ENCODE data around the gene AGPS. TPM values are rescaled to one million over a fixed set of nuclear protein-coding genes. Genes with fewer than 3 reads are reported as not detected.

The AGPS gene
- total and polyA plus RNA-seq, 2 of the 13 experiments (the other 11 are each of a cell fraction or from before 2014, with no cell fraction given): 39.4 to 99.0 TPM

GRCh38 chr2:177393203-177393755 is 706 bp downstream of the AGPS start:
- ATAC-seq (no peak), DNase-seq (ENCODE audit: low spot score) (no peak), FAIRE-seq (no peak)
- H3K4me3 ChIP-seq (replicated peaks in 1 of 3; ENCODE audit: insufficient read depth in 1 of 3, low read depth in 2 of 3, low read length in 3 of 3): peak overlapping the region; percentile 91 to 98 (median 92)
- intact Hi-C loops (cut with micrococcal nuclease; ENCODE audit: unreplicated experiment) (loop anchor here (2.0 kb wide), 1 partner anchor 24 kb away; no protein-coding TSS in a partner anchor), in situ Hi-C loops (cut with HindIII; ENCODE audit: extremely low pct_ligation_motif_present, low pct_unique_long_range_greater_than_20kb) (loop anchor here (5.0 kb wide), 1 partner anchor 131 kb away; the partner anchor contains the start of gene NFE2L2)
- ChIA-PET CTCF (ENCODE audit: low intra/inter-chr PET ratio, low total read pairs) (no interaction called here), POLR2A (interaction anchor here (0.7 to 3.1 kb wide), 10 partner anchors 11 to 229 kb away, joined by 3 to 21 read pairs (median 5); partner anchors contain the start of gene NFE2L2)
- no peaks in the 10 kb centered on the region for H3K36me3 ChIP-seq (replicated peaks in 1 of 2; ENCODE audit: control insufficient read depth in 1 of 2, insufficient read depth in 2 of 2, low read length in 2 of 2)
- TSS peak; percentile 60 for BruUV-seq (replicated peaks)
- H3K9ac ChIP-seq (ENCODE audit: insufficient read depth, low read depth, low read length): peak overlapping the region; percentile 95
- no peaks in the 10 kb centered on the region; the same call in 1 of the 2 replicates for H4K20me1 ChIP-seq (ENCODE audit: insufficient read depth, low read length)
- H3K27me3 ChIP-seq (ENCODE audit: control insufficient read depth in 1 of 2, insufficient read depth in 2 of 2, low read length in 2 of 2): no peaks in the 10 kb centered on the region; a peak in 1 of 5 replicates
- peaks cover 65% of the 10 kb centered on the region for H3K79me2 ChIP-seq (ENCODE audit: insufficient read depth, low read length)
- peak overlapping the region; percentile 80 for H3K4me2 ChIP-seq (ENCODE audit: low read depth, low read length)
- 3% methylated on average over 8 of the region's 8 CpGs for WGBS (ENCODE audit: low lambda C conversion rate)
- H3K4me1 ChIP-seq (ENCODE audit: insufficient read depth, low read length): peaks cover 57% of the 10 kb centered on the region
- no peak overlapping the region for H2AFZ ChIP-seq (ENCODE audit: low read length)
- peak overlapping the region; percentile 86 for H3K27ac ChIP-seq (ENCODE audit: extremely low read length, insufficient read depth, low read length)
- no peaks in the 10 kb centered on the region for H3K9me3 ChIP-seq (ENCODE audit: low read length)
- TF ChIP-seq ZNF687 (CRISPR knock-in tag; IDR thresholded peaks at IDR 0.05) (no peak), ZNF282 (IDR thresholded peaks at IDR 0.05; ENCODE audit: partially characterized antibody) (no peak), SMARCE1 (IDR thresholded peaks at IDR 0.05; ENCODE audit: borderline replicate concordance) (no peak), SMAD3 (CRISPR knock-in tag; IDR thresholded peaks at IDR 0.05) (0 out of 2 replicates have a peak, but pooled peaks have one; percentile 9), FOXO4 (CRISPR knock-in tag; conservative IDR thresholded peaks at IDR 0.05) (peak; percentile 85; the same call in 1 of the 2 replicates), DR1 (CRISPR knock-in tag; IDR thresholded peaks at IDR 0.05) (peak; percentile 3; the same call in 1 of the 2 replicates), TSC22D2 (CRISPR knock-in tag; IDR thresholded peaks at IDR 0.05; ENCODE audit: borderline replicate concordance) (0 out of 2 replicates have a peak, but pooled peaks have one; percentile 20)
